Astrocyte (in vitro differentiated cells and primary cell): ENCODE measurements around the gene BTBD16. TPM values are rescaled to one million over a fixed set of nuclear protein-coding genes. Genes with fewer than 3 reads are reported as not detected.

Source experiments
- DNase-seq: peaks from one replicate; pipeline ENCODE4 v3.0.0-alpha.2; 2010; ENCODE audit warnings: low read depth
- FAIRE-seq: peaks from 2 replicates; lab custom pipeline; 2011; peaks lifted over from hg19 to GRCh38; lab: Jason Lieb, UNC
- H2AFZ ChIP-seq: 2 replicates; pipeline ENCODE4 v1.6.0; 2012; ENCODE audit warnings: low read depth, low read length, inconsistent platforms
- H3K27ac ChIP-seq: 2 replicates; pipeline ENCODE4 v1.5.1; 2011; ENCODE audit warnings: low read depth, low read length, inconsistent platforms
- H3K27me3 ChIP-seq: 2 replicates; pipeline ENCODE4 v1.6.0; 2011; ENCODE audit warnings: low read length, inconsistent platforms; ENCODE audit not compliant: insufficient read depth
- H3K36me3 ChIP-seq: 2 replicates; pipeline ENCODE4 v1.5.1; 2011; ENCODE audit warnings: low read length, inconsistent platforms; ENCODE audit not compliant: insufficient read depth
- H3K4me1 ChIP-seq: 2 replicates; pipeline ENCODE4 v1.5.1; 2011; ENCODE audit warnings: low read length, inconsistent platforms; ENCODE audit not compliant: insufficient read depth
- H3K4me2 ChIP-seq: 2 replicates; pipeline ENCODE4 v1.6.0; 2012; ENCODE audit warnings: low read length, inconsistent platforms
- H3K4me3 ChIP-seq: 2 replicates; pipeline ENCODE4 v1.5.1; 2011; ENCODE audit warnings: low read depth, mild to moderate bottlenecking, low read length, inconsistent platforms; ENCODE audit not compliant: insufficient read depth
- H3K79me2 ChIP-seq: 2 replicates; pipeline ENCODE4 v1.6.0; 2012; ENCODE audit warnings: mild to moderate bottlenecking, low read length, inconsistent platforms; ENCODE audit not compliant: insufficient read depth
- H3K9ac ChIP-seq: 2 replicates; pipeline ENCODE4 v1.6.0; 2012; ENCODE audit warnings: mild to moderate bottlenecking, low read length, inconsistent platforms
- H3K9me3 ChIP-seq: 2 replicates; pipeline ENCODE4 v1.5.1; 2012; ENCODE audit warnings: low read depth, mild to moderate bottlenecking, low read length, inconsistent platforms; ENCODE audit not compliant: insufficient read depth
- H4K20me1 ChIP-seq: 2 replicates; pipeline ENCODE4 v1.6.0; 2012; ENCODE audit warnings: low read length, inconsistent platforms; ENCODE audit not compliant: insufficient read depth
- H3K27ac Mint-ChIP-seq: one replicate; pipeline ENCODE4 v1.8.0; 2021; ENCODE audit warnings: mild to moderate bottlenecking, mixed read lengths; ENCODE audit not compliant: unreplicated experiment
- H3K27me3 Mint-ChIP-seq: one replicate; pipeline ENCODE4 v1.8.0; 2021; ENCODE audit warnings: low read depth, mixed read lengths; ENCODE audit not compliant: unreplicated experiment
- H3K36me3 Mint-ChIP-seq: one replicate; pipeline ENCODE4 v1.8.0; 2021; ENCODE audit warnings: low read depth, mixed read lengths; ENCODE audit not compliant: unreplicated experiment
- H3K4me1 Mint-ChIP-seq: one replicate; pipeline ENCODE4 v1.8.0; 2021; ENCODE audit warnings: low read depth, mixed read lengths; ENCODE audit not compliant: unreplicated experiment
- H3K4me3 Mint-ChIP-seq: one replicate; pipeline ENCODE4 v1.8.0; 2021; ENCODE audit warnings: mild to moderate bottlenecking, moderate library complexity, mixed read lengths; ENCODE audit not compliant: unreplicated experiment
- H3K9me3 Mint-ChIP-seq: one replicate; pipeline ENCODE4 v1.8.0; 2021; ENCODE audit warnings: mild to moderate bottlenecking, mixed read lengths; ENCODE audit not compliant: unreplicated experiment
- CTCF ChIP-seq: IDR thresholded peaks from 2 replicates; pipeline ENCODE4 v1.5.1; 2011; ENCODE audit warnings: low read depth, mild to moderate bottlenecking, inconsistent platforms, low read length, moderate library complexity; ENCODE audit not compliant: insufficient read depth
- EZH2 ChIP-seq: IDR thresholded peaks from 2 replicates; pipeline ENCODE4 v1.6.1; 2012; ENCODE audit warnings: mild to moderate bottlenecking, low read length, inconsistent platforms; ENCODE audit not compliant: insufficient read depth
- total RNA-seq: library from RNA; stranded (reverse); gene quantifications from 2 replicates; pipeline ENCODE4 v1.2.1, GENCODE V29; 2021

The BTBD16 gene
- total RNA-seq, 1 donor from 2014 or later, result not detected

GRCh38 chr10:122379537-122379936 is 108.4 kb downstream of the BTBD16 start:
- Mint-ChIP-seq H3K4me1 (peaks cover 10% of the 10 kb centered on the region), H3K9me3 (no peaks in the 10 kb centered on the region), H3K36me3 (peaks cover 9% of the 10 kb centered on the region), H3K27ac (no peak overlapping the region), H3K27me3 (no peaks in the 10 kb centered on the region), H3K4me3 (no peak overlapping the region)
- H3K36me3 ChIP-seq, result no peaks in the 10 kb centered on the region
- no peak for FAIRE-seq
- no peak overlapping the region for H3K9ac ChIP-seq
- H3K4me1 ChIP-seq, result peaks cover 10% of the 10 kb centered on the region
- no peak for DNase-seq
- H3K9me3 ChIP-seq, result no peaks in the 10 kb centered on the region
- TF ChIP-seq EZH2 (no peak), CTCF (no peak)
- peaks cover 54% of the 10 kb centered on the region for H3K79me2 ChIP-seq
- no peak overlapping the region for H3K4me3 ChIP-seq
- H4K20me1 ChIP-seq, result peaks cover 48% of the 10 kb centered on the region
- no peak overlapping the region for H3K4me2 ChIP-seq
- no peak overlapping the region for H3K27ac ChIP-seq
- no peak overlapping the region for H2AFZ ChIP-seq
- no peaks in the 10 kb centered on the region for H3K27me3 ChIP-seq

DNA sequence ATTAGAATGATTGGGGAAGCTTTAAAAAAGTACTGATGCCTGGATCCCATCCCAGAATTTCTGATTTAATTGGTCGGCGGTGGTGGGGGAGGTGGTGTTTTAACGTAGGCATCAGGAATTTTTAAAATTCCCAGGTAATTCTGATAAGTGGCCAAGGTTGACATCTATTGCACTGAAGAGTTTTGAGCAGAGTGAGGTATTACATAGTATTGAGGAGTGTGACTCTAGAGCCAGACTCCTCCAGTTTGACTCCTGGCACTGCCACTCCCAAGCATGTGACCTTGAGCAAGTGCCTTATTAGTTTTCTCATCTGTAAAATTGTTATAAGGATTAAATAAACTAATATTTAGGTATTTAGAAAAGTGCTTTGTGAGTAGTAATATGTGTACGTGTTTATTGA is 109.6 kb downstream of the BTBD16 start:
- Mint-ChIP-seq H3K27ac (no peak overlapping the region), H3K4me3 (no peak overlapping the region), H3K9me3 (no peaks in the 10 kb centered on the region), H3K36me3 (peaks cover 9% of the 10 kb centered on the region), H3K4me1 (peaks cover 7% of the 10 kb centered on the region), H3K27me3 (no peaks in the 10 kb centered on the region)
- H3K4me2 ChIP-seq, result no peak overlapping the region
- DNase-seq, result no peak
- H3K36me3 ChIP-seq, result no peaks in the 10 kb centered on the region
- TF ChIP-seq EZH2, result no peak
- no peak for TF ChIP-seq CTCF
- H3K27me3 ChIP-seq, result no peaks in the 10 kb centered on the region
- no peak overlapping the region for H2AFZ ChIP-seq
- H4K20me1 ChIP-seq, result peaks cover 51% of the 10 kb centered on the region
- no peak overlapping the region for H3K9ac ChIP-seq
- no peak overlapping the region for H3K27ac ChIP-seq
- H3K79me2 ChIP-seq, result peaks cover 58% of the 10 kb centered on the region
- H3K4me3 ChIP-seq, result no peak overlapping the region
- H3K4me1 ChIP-seq, result peaks cover 5% of the 10 kb centered on the region
- H3K9me3 ChIP-seq, result no peaks in the 10 kb centered on the region
- FAIRE-seq, result no peak

GRCh38 chr10:122381680-122382079 is 110.6 kb downstream of the BTBD16 start:
- no peak for FAIRE-seq

More at GRCh38 chr10:122381680-122382079, 110.6 kb downstream of the BTBD16 start:
- no peak for DNase-seq
- H3K27ac ChIP-seq, result no peak overlapping the region
- no peak overlapping the region for H3K4me2 ChIP-seq
- TF ChIP-seq CTCF (no peak), EZH2 (no peak)
- H3K4me3 ChIP-seq, result no peak overlapping the region
- H3K4me1 ChIP-seq, result no peaks in the 10 kb centered on the region
- H2AFZ ChIP-seq, result no peak overlapping the region
- H3K36me3 ChIP-seq, result no peaks in the 10 kb centered on the region
- Mint-ChIP-seq H3K4me1 (peaks cover 3% of the 10 kb centered on the region), H3K4me3 (no peak overlapping the region), H3K36me3 (peaks cover 9% of the 10 kb centered on the region), H3K27ac (no peak overlapping the region), H3K9me3 (no peaks in the 10 kb centered on the region), H3K27me3 (no peaks in the 10 kb centered on the region)
- H4K20me1 ChIP-seq, result peaks cover 56% of the 10 kb centered on the region
- no peaks in the 10 kb centered on the region for H3K9me3 ChIP-seq
- H3K79me2 ChIP-seq, result peaks cover 62% of the 10 kb centered on the region
- H3K27me3 ChIP-seq, result no peaks in the 10 kb centered on the region
- H3K9ac ChIP-seq, result no peak overlapping the region
